ENCODE results near the gene POFUT2.

DNA sequence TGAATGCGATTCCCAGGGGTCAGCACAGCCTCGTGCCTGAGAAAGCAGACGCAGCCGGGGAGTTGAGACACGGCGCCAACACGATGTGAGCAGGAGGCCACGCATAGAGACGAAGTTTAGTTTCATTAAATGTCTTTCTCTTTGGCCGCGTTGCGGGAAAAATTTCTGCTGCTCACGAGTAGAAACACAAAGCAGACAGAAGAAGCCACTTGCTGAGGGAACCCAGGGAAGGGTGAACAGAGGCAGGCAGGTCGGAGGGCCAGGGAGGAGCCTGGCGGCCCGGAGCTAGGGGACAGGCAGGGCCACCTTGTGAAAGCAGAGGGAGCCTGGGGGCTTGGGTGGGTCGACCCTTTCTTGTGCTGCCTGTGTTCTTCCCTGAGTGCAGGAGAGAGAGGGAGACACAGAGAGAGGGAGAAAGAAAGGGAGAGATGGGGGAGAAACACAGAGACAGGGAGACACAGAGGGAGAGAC is 33.2 kb downstream of the POFUT2 start:
- TF ChIP-seq, protein P1, sequence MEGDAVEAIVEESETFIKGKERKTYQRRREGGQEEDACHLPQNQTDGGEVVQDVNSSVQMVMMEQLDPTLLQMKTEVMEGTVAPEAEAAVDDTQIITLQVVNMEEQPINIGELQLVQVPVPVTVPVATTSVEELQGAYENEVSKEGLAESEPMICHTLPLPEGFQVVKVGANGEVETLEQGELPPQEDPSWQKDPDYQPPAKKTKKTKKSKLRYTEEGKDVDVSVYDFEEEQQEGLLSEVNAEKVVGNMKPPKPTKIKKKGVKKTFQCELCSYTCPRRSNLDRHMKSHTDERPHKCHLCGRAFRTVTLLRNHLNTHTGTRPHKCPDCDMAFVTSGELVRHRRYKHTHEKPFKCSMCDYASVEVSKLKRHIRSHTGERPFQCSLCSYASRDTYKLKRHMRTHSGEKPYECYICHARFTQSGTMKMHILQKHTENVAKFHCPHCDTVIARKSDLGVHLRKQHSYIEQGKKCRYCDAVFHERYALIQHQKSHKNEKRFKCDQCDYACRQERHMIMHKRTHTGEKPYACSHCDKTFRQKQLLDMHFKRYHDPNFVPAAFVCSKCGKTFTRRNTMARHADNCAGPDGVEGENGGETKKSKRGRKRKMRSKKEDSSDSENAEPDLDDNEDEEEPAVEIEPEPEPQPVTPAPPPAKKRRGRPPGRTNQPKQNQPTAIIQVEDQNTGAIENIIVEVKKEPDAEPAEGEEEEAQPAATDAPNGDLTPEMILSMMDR (IDR thresholded peaks at IDR 0.05; ENCODE audit: insufficient read depth, low read length), result no peak
- TF ChIP-seq, protein P2, sequence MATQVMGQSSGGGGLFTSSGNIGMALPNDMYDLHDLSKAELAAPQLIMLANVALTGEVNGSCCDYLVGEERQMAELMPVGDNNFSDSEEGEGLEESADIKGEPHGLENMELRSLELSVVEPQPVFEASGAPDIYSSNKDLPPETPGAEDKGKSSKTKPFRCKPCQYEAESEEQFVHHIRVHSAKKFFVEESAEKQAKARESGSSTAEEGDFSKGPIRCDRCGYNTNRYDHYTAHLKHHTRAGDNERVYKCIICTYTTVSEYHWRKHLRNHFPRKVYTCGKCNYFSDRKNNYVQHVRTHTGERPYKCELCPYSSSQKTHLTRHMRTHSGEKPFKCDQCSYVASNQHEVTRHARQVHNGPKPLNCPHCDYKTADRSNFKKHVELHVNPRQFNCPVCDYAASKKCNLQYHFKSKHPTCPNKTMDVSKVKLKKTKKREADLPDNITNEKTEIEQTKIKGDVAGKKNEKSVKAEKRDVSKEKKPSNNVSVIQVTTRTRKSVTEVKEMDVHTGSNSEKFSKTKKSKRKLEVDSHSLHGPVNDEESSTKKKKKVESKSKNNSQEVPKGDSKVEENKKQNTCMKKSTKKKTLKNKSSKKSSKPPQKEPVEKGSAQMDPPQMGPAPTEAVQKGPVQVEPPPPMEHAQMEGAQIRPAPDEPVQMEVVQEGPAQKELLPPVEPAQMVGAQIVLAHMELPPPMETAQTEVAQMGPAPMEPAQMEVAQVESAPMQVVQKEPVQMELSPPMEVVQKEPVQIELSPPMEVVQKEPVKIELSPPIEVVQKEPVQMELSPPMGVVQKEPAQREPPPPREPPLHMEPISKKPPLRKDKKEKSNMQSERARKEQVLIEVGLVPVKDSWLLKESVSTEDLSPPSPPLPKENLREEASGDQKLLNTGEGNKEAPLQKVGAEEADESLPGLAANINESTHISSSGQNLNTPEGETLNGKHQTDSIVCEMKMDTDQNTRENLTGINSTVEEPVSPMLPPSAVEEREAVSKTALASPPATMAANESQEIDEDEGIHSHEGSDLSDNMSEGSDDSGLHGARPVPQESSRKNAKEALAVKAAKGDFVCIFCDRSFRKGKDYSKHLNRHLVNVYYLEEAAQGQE (IDR thresholded peaks at IDR 0.05; ENCODE audit: insufficient replicate concordance, low read depth), result no peak
- TF ChIP-seq POLR2AphosphoS5 (IDR thresholded peaks at IDR 0.05; ENCODE audit: low read depth) (no peak), SPI1 (IDR thresholded peaks at IDR 0.05; ENCODE audit: borderline replicate concordance, low read depth) (no peak), GABPA (IDR thresholded peaks at IDR 0.05; ENCODE audit: low read depth) (no peak)
